GM12873 (cell line): ENCODE measurements around the gene ANKS1A.

Experiments used
- CTCF ChIP-seq: IDR thresholded peaks from 2 replicates; pipeline ENCODE4 v1.5.1; 2012; ENCODE audit warnings: low read depth, mild to moderate bottlenecking, moderate library complexity, low read length, control low read depth; ENCODE audit not compliant: insufficient read depth; ENCODE audit errors: missing control alignments

The ANKS1A gene

GRCh38 chr6:34916348-34916967, 27.4 kb downstream of the ANKS1A start:
- TF ChIP-seq CTCF = no peak

GRCh38 chr6:34917626-34918285, 28.7 kb downstream of the ANKS1A start:
- no peak for TF ChIP-seq CTCF

GRCh38 chr6:34919651-34920050, 30.6 kb downstream of the ANKS1A start:
- TF ChIP-seq CTCF = no peak

- TF ChIP-seq CTCF = no peak
Observed at GRCh38 chr6:34920097-34920496, 31.0 kb downstream of the ANKS1A start.

GRCh38 chr6:34922177-34922663, 33.2 kb downstream of the ANKS1A start:
- no peak for TF ChIP-seq CTCF

- no peak for TF ChIP-seq CTCF
Observed at GRCh38 chr6:34924831-34925625, 36.0 kb downstream of the ANKS1A start.

GRCh38 chr6:34926655-34927054, 37.6 kb downstream of the ANKS1A start:
- TF ChIP-seq CTCF = no peak
